ENCODE results near the gene SNTA1. TPM values are rescaled to one million over a fixed set of nuclear protein-coding genes. Genes with fewer than 3 reads are reported as not detected.
"Not testable (repeated sequence)": the region's sequence is repeated elsewhere in the genome, so short reads cannot be mapped to it uniquely, and the experiment has no call there.

The SNTA1 gene
- total RNA-seq, 4 donors from 2014 or later = 44.1 to 120 (median 95.6) TPM

- WGBS, 2 donors = 87 to 88% methylated on average over 3 of the region's 3 CpGs
- TF ChIP-seq POLR2A (IDR thresholded peaks at IDR 0.05) (no peak), EP300 (IDR thresholded peaks at IDR 0.05) (no peak), CTCF (IDR thresholded peaks at IDR 0.05) (no peak)
- H3K4me1 ChIP-seq = peaks cover 0 to 4% (median 2%) of the 10 kb centered on the region in 4 donors
- no peak for DNase-seq (ENCODE audit: low spot score in 2 of 2)
- no peak overlapping the region for H3K4me3 ChIP-seq
- H3K27me3 ChIP-seq = no peaks in the 10 kb centered on the region
- H3K36me3 ChIP-seq = no peaks in the 10 kb centered on the region
- no peaks in the 10 kb centered on the region for H3K9me3 ChIP-seq
- no peak overlapping the region for H3K27ac ChIP-seq
Observed at GRCh38 chr20:33470866-33471265, 27.3 kb upstream of the SNTA1 start.

DNA sequence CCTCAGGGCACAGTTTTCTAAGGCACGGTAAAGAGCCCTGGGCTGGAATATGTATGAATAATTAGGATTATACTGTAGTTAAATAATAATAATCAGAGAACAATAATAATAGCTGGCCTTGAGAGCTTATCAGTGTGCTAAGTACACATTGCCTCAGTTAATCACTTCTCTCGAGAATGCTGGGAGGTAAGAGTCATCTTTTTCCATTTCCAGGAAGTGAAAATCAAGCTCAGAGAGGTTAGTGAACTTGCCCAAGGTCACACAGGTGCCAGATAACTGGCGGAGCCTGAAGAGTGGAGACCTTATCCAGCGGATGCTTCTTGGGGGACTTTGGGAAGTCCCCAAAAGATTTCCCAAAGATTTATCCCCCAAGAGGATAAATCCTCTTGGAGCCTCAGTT is 26.9 kb upstream of the SNTA1 start:
- Histone ChIP-seq H3K9me3 (no peaks in the 10 kb centered on the region), H3K27ac (no peak overlapping the region), H3K36me3 (no peaks in the 10 kb centered on the region), H3K4me1 (peaks cover 0 to 8% (median 2%) of the 10 kb centered on the region in 4 donors), H3K4me3 (no peak overlapping the region), H3K27me3 (no peaks in the 10 kb centered on the region)
- DNase-seq (ENCODE audit: low spot score in 2 of 2) = no peak
- WGBS, 2 donors = 64 to 66% methylated on average over 4 of the region's 4 CpGs
- TF ChIP-seq POLR2A (IDR thresholded peaks at IDR 0.05) (no peak), CTCF (IDR thresholded peaks at IDR 0.05) (no peak), EP300 (IDR thresholded peaks at IDR 0.05) (no peak)

DNA sequence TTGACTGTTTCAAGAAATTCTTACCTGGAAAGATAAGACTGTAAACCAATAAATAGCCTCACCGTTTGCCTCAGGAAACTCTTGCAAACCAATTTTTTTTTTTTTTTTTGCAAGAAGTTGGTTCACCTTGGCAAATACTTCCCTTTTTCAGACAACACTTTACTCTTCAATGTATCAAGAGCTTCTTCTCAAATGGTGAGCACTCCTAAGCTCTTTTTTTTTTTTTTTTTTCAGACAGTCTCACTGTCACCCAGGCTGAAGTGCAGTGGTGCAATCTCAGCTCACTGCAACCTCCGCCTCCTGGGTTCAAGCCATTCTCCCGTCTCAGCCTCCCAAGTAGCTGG is 22.7 kb upstream of the SNTA1 start:
- H3K36me3 ChIP-seq = no peaks in the 10 kb centered on the region
- H3K27ac ChIP-seq = no peak overlapping the region
- H3K4me3 ChIP-seq = no peak overlapping the region
- TF ChIP-seq POLR2A (IDR thresholded peaks at IDR 0.05) = no peak
- TF ChIP-seq CTCF (IDR thresholded peaks at IDR 0.05) = no peak
- TF ChIP-seq EP300 (IDR thresholded peaks at IDR 0.05) = no peak
- H3K9me3 ChIP-seq = no peaks in the 10 kb centered on the region
- no peak for DNase-seq (ENCODE audit: low spot score in 2 of 2)
- H3K27me3 ChIP-seq = no peaks in the 10 kb centered on the region
- 82 to 86% methylated on average over 3 of the region's 3 CpGs for WGBS, 2 donors
- peaks cover 0 to 9% (median 4%) of the 10 kb centered on the region in 4 donors for H3K4me1 ChIP-seq

DNA sequence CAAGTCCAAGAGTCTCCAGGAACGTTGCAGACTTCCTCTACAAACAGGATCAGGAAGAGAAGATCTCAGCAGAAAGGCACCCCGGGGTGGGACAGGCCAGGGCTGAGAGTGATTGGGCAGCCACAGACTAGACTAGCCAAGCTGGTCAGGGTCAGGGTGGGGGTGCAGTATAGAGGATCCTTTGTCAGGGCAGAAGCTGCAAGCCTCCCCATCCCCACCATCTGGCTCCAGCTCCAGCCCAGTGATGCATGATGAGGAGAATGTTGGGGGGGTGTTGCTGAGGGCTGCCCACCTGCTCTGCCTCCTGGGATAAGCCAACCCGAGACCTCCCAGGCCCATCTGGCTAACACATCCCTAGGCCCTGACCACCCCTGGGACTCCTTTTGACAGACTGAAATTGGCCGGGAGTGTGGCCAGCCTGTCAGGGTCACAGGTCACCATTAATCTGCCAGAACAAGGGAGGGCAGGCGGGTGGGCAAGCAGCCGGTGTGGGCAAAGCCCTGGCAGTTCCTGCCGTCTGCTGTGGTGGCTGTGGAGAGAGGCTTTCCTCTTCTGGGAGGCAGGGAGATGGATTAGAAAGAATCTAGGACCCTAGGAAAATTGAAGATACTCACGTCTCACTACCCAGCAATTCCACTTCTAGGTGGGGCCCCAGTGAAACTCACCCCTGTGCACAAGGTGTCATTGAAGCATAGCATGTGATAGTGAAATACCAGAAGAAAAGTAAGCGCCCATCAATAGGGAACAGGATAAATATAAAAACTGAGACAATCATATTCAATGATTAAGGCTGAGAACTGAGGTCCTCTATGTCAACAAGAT is 22.1 kb upstream of the SNTA1 start:
- H3K4me1 ChIP-seq = peaks cover 0 to 9% (median 4%) of the 10 kb centered on the region in 4 donors
- WGBS, 2 donors = 38 to 47% methylated on average over 9 of the region's 9 CpGs
- TF ChIP-seq POLR2A (IDR thresholded peaks at IDR 0.05) (no peak), EP300 (IDR thresholded peaks at IDR 0.05) (no peak), CTCF (IDR thresholded peaks at IDR 0.05) (no peak)

GRCh38 chr20:33464759-33465158 is 21.2 kb upstream of the SNTA1 start:
- peak overlapping the region in 1 of 4 donors; percentile 50 for H3K27ac ChIP-seq
- not testable (repeated sequence) for H3K36me3 ChIP-seq; H3K9me3 ChIP-seq; H3K4me3 ChIP-seq; H3K4me1 ChIP-seq; DNase-seq (ENCODE audit: low spot score in 2 of 2); H3K27me3 ChIP-seq
- 88 to 91% methylated on average over 8 of the region's 8 CpGs for WGBS, 2 donors

More for the DNA sequence above, 22.1 kb upstream of the SNTA1 start:
- no peaks in the 10 kb centered on the region for H3K36me3 ChIP-seq
- no peak for DNase-seq (ENCODE audit: low spot score in 2 of 2)
- no peaks in the 10 kb centered on the region for H3K9me3 ChIP-seq
- H3K4me3 ChIP-seq = no peak overlapping the region
- peak overlapping the region in 2 of 4 donors; percentile 10 to 54 for H3K27ac ChIP-seq
- H3K27me3 ChIP-seq = no peaks in the 10 kb centered on the region

Measured in tibial nerve (tissue), 4 donors.